SJCRH30 (cell line): ENCODE results near the gene SSX2. TPM values are rescaled to one million over a fixed set of nuclear protein-coding genes. Genes with fewer than 3 reads are reported as not detected.
"Not testable (repeated sequence)": the region's sequence is repeated elsewhere in the genome, so short reads cannot be mapped to it uniquely, and the experiment has no call there.

Source experiments
- DNase-seq, 2 experiments: peaks; one replicate each; pipeline ENCODE4 v3.0.0-alpha.2; 2015 to 2020
- H3K27ac ChIP-seq: fragments of 250-450 bp; sonication (Bioruptor Pico); 2 replicates; pipeline ENCODE4 v1.5.1; 2020; ENCODE audit warnings: mild to moderate bottlenecking, moderate library complexity
- H3K27me3 ChIP-seq: fragments of 250-450 bp; sonication (Bioruptor Pico); 2 replicates; pipeline ENCODE4 v1.5.1; 2020; ENCODE audit warnings: mild to moderate bottlenecking, moderate library complexity
- H3K36me3 ChIP-seq: fragments of 250-450 bp; sonication (Bioruptor Pico); 2 replicates; pipeline ENCODE4 v1.5.1; 2020; ENCODE audit warnings: mild to moderate bottlenecking, moderate library complexity
- H3K4me1 ChIP-seq: fragments of 250-450 bp; sonication (Bioruptor Pico); 2 replicates; pipeline ENCODE4 v1.5.1; 2020; ENCODE audit warnings: mild to moderate bottlenecking, moderate library complexity
- H3K4me3 ChIP-seq: fragments of 250-450 bp; sonication (Bioruptor Pico); 2 replicates; pipeline ENCODE4 v1.5.1; 2020; ENCODE audit warnings: mild to moderate bottlenecking, moderate library complexity
- H3K9me3 ChIP-seq: fragments of 250-450 bp; sonication (Bioruptor Pico); replicated peaks from 2 replicates; pipeline ENCODE4 v1.5.1; 2020; ENCODE audit warnings: mild to moderate bottlenecking, moderate library complexity
- total RNA-seq: library from RNA; depleted of rRNA; stranded (reverse); fragments of >200 nt; shearing (Covaris generic); gene quantifications from 2 replicates; pipeline ENCODE4 v1.2.3, GENCODE V29; 2014; rRNA removed

Gene SSX2
- total RNA-seq = not detected in 2 replicates

GRCh38 chrX:52707078-52707477 lies at the start of gene SSX2:
Gene SSX2, minus strand, starts transcription at chrX:52707178. Its CDS starts 1,429 bp downstream, at chrX:52705749.
- not testable (repeated sequence) for H3K4me3 ChIP-seq, H3K9me3 ChIP-seq, H3K27ac ChIP-seq, H3K36me3 ChIP-seq, H3K4me1 ChIP-seq, DNase-seq, H3K27me3 ChIP-seq

- not testable (repeated sequence) for H3K9me3 ChIP-seq, H3K27me3 ChIP-seq, H3K36me3 ChIP-seq, DNase-seq, H3K27ac ChIP-seq, H3K4me3 ChIP-seq, H3K4me1 ChIP-seq
These were observed 44.0 kb upstream of the SSX2 start, which contains the start of gene SSX2B for GRCh38 chrX:52750952-52751351. Gene SSX2B, plus strand, starts transcription at chrX:52751252. Its CDS starts 1,429 bp downstream, at chrX:52752681.

GRCh38 chrX:52692034-52692433 lies 14.9 kb downstream of the SSX2 start:
- H3K27me3 ChIP-seq, H3K27ac ChIP-seq, H3K4me3 ChIP-seq, DNase-seq, H3K36me3 ChIP-seq, H3K4me1 ChIP-seq, H3K9me3 ChIP-seq: not testable (repeated sequence)

- not testable (repeated sequence) for DNase-seq, H3K27ac ChIP-seq, H3K9me3 ChIP-seq, H3K4me3 ChIP-seq, H3K27me3 ChIP-seq, H3K4me1 ChIP-seq, H3K36me3 ChIP-seq
These were observed 44.8 kb downstream of the SSX2 start for GRCh38 chrX:52662218-52662617.

GRCh38 chrX:52655475-52655874 lies 51.5 kb downstream of the SSX2 start:
- H3K4me3 ChIP-seq, H3K9me3 ChIP-seq, H3K4me1 ChIP-seq, H3K27me3 ChIP-seq, H3K27ac ChIP-seq, DNase-seq, H3K36me3 ChIP-seq: not testable (repeated sequence)

GRCh38 chrX:52654800-52655199 lies 52.2 kb downstream of the SSX2 start, which contains the start of gene SSX7:
Gene SSX7, minus strand, starts transcription at chrX:52654900. Its CDS starts 1,428 bp downstream, at chrX:52653472.
- H3K4me3 ChIP-seq, H3K27ac ChIP-seq, H3K27me3 ChIP-seq, H3K4me1 ChIP-seq, DNase-seq, H3K9me3 ChIP-seq, H3K36me3 ChIP-seq: not testable (repeated sequence)

GRCh38 chrX:52650676-52651075 lies 56.3 kb downstream of the SSX2 start:
- not testable (repeated sequence) for H3K9me3 ChIP-seq, DNase-seq, H3K4me3 ChIP-seq, H3K4me1 ChIP-seq, H3K27me3 ChIP-seq, H3K27ac ChIP-seq, H3K36me3 ChIP-seq

GRCh38 chrX:52648956-52649355 lies 58.0 kb downstream of the SSX2 start:
- not testable (repeated sequence) for H3K9me3 ChIP-seq, H3K36me3 ChIP-seq, DNase-seq, H3K27ac ChIP-seq, H3K4me3 ChIP-seq, H3K4me1 ChIP-seq, H3K27me3 ChIP-seq

Other genes starting within 250 kb of the SSX2 start
- not detected in 2 replicates for gene XAGE1A, start 211.4 kb downstream of the SSX2 start, total RNA-seq
- not detected in 2 replicates for gene XAGE1B, start 190.1 kb downstream of the SSX2 start, total RNA-seq
- gene SSX7, start 52.3 kb downstream of the SSX2 start, total RNA-seq = not detected in 2 replicates
- not detected in 2 replicates for gene SSX2B, start 44.1 kb upstream of the SSX2 start, total RNA-seq
- not detected in 2 replicates for gene SPANXN5, start 90.2 kb upstream of the SSX2 start, total RNA-seq
- not detected in 2 replicates for gene XAGE5, start 104.1 kb upstream of the SSX2 start, total RNA-seq
- not detected in 2 replicates for gene XAGE3, start 160.9 kb upstream of the SSX2 start, total RNA-seq
- gene FAM156B, start 190.2 kb upstream of the SSX2 start, total RNA-seq = 5.3 and 8.0 TPM in 2 replicates